GM12878 (cell line): Measurements from ENCODE around the gene PCSK6. TPM values are rescaled to one million over a fixed set of nuclear protein-coding genes. Genes with fewer than 3 reads are reported as not detected.

Source experiments
- ATAC-seq: fragments of 200-7000 bp; cut with Tn5 transposase; 3 replicates; pipeline ENCODE4 v1.9.1; 2020; ENCODE audit warnings: mild to moderate bottlenecking, moderate library complexity
- BruUV-seq: library from RNA; stranded (reverse); fragments of 400-500 nt; replicated peaks from 2 replicates; lab custom pipeline; 2021; lab: Mats Ljungman, UMichigan
- CTCF ChIA-PET: fragments of 300-600 bp; sonication (Branson Sonifier 250); formaldehyde crosslinking; extraction: SDS; loops from one replicate; lab custom pipeline; 2021; ENCODE audit warnings: inconsistent platforms; lab: Yijun Ruan, JAX
- POLR2A ChIA-PET: fragments of 350-600 bp; formaldehyde crosslinking; extraction: SDS; loops from one replicate; lab custom pipeline; 2021; ENCODE audit warnings: inconsistent platforms; lab: Charles Lee
- RAD21 ChIA-PET: fragments of 300-600 bp; sonication (Branson Sonifier 250); formaldehyde crosslinking; loops from one replicate; lab custom pipeline; 2023; ENCODE audit warnings: antibody characterized with exemption; ENCODE audit not compliant: unreplicated experiment; lab: Charles Lee
- SMC1A ChIA-PET: fragments of 300-600 bp; sonication (Branson Sonifier 250); formaldehyde crosslinking; loops from one replicate; lab custom pipeline; 2023; ENCODE audit not compliant: unreplicated experiment, uncharacterized antibody; lab: Charles Lee
- DNase-seq: peaks from one replicate; pipeline ENCODE4 v3.0.0-alpha.2; 2011; ENCODE audit warnings: low read depth, low spot score
- FAIRE-seq: peaks from 3 replicates; lab custom pipeline; 2011; peaks lifted over from hg19 to GRCh38; lab: Jason Lieb, UNC
- H2AFZ ChIP-seq: 2 replicates; pipeline ENCODE4 v1.6.0; 2011; ENCODE audit warnings: low read depth, low read length, control low read depth; ENCODE audit not compliant: control insufficient read depth
- H3K27ac ChIP-seq: 2 replicates; pipeline ENCODE4 v1.5.1; 2011; ENCODE audit warnings: control low read depth; ENCODE audit not compliant: control insufficient read depth, insufficient read depth
- H3K27me3 ChIP-seq, 2 experiments: replicated peaks in 1 of 2; 2 replicates each; pipeline versions ENCODE4 v1.6.0 to v1.6.1; 2011; ENCODE audit warnings: low read length in 1 of 2; ENCODE audit not compliant: control insufficient read depth in 2 of 2, insufficient read depth in 2 of 2
- H3K36me3 ChIP-seq, 2 experiments: 2 replicates each; pipeline ENCODE4 v1.5.1; 2011; ENCODE audit warnings: low read length in 1 of 2; ENCODE audit not compliant: control insufficient read depth in 2 of 2, insufficient read depth in 2 of 2
- H3K4me1 ChIP-seq: 2 replicates; pipeline ENCODE4 v1.6.1; 2011; ENCODE audit warnings: mild to moderate bottlenecking, low read length, moderate library complexity, mixed read lengths; ENCODE audit not compliant: control insufficient read depth, insufficient read depth
- H3K4me2 ChIP-seq: 2 replicates; pipeline ENCODE4 v1.6.0; 2011; ENCODE audit warnings: control low read depth; ENCODE audit not compliant: control insufficient read depth, insufficient read depth
- H3K4me3 ChIP-seq: fragments of 200-600 bp; sonication (generic); 2 replicates; pipeline ENCODE4 v1.5.1; 2016
- H3K79me2 ChIP-seq: 2 replicates; pipeline ENCODE4 v1.6.0; 2011; ENCODE audit warnings: low read length; ENCODE audit not compliant: control insufficient read depth, insufficient read depth
- H3K9ac ChIP-seq: 2 replicates; pipeline ENCODE4 v1.8.0; 2011; ENCODE audit warnings: low read length, control low read depth, mixed read lengths; ENCODE audit not compliant: control insufficient read depth, insufficient read depth
- H3K9me3 ChIP-seq: replicated peaks from 3 replicates; pipeline ENCODE4 v1.5.1; 2011; ENCODE audit warnings: mild to moderate bottlenecking, low read length; ENCODE audit not compliant: control insufficient read depth, insufficient read depth
- H4K20me1 ChIP-seq: 2 replicates; pipeline ENCODE4 v1.6.0; 2011; ENCODE audit not compliant: control insufficient read depth, insufficient read depth
- ASH2L ChIP-seq: fragments of 300-600, 200-600 bp; sonication (generic); IDR thresholded peaks from 2 replicates; pipeline ENCODE4 v1.6.1; 2017; ENCODE audit warnings: low read depth, mild to moderate bottlenecking, borderline replicate concordance
- ATF2 ChIP-seq: IDR thresholded peaks from 2 replicates; pipeline ENCODE4 v1.6.1; 2012; ENCODE audit warnings: low read length, inconsistent platforms
- BHLHE40 ChIP-seq, 2 experiments: fragments of 450-650 bp in 1 of 2; IDR thresholded peaks; 2 replicates each; pipeline ENCODE4 v1.6.1; 2011 to 2017; ENCODE audit warnings: low read depth in 2 of 2, borderline replicate concordance in 1 of 2, improper control_type of control experiment in 1 of 2, low read length in 1 of 2, mild to moderate bottlenecking in 1 of 2
- CBX3 ChIP-seq: fragments of 200-600 bp; sonication (generic); IDR thresholded peaks from 2 replicates; pipeline ENCODE4 v1.6.1; 2016; ENCODE audit warnings: low read depth, borderline replicate concordance
- CHD1 ChIP-seq: IDR thresholded peaks from 2 replicates; pipeline ENCODE4 v1.6.1; 2012; ENCODE audit warnings: low read depth, low read length, improper control_type of control experiment
- CREB1 ChIP-seq: IDR thresholded peaks from 2 replicates; pipeline ENCODE4 v1.6.1; 2012; ENCODE audit warnings: low read depth, mild to moderate bottlenecking, inconsistent platforms
- GABPA ChIP-seq: IDR thresholded peaks from 2 replicates; pipeline ENCODE4 v1.6.1; 2014; ENCODE audit warnings: antibody characterized with exemption, low read depth, mild to moderate bottlenecking, inconsistent platforms
- HDGF ChIP-seq: fragments of 450-650 bp; IDR thresholded peaks from 2 replicates; pipeline ENCODE4 v1.6.1; 2016; ENCODE audit warnings: antibody characterized with exemption
- JUND ChIP-seq: IDR thresholded peaks from 2 replicates; pipeline ENCODE4 v1.6.1; 2012; ENCODE audit warnings: low read depth, mild to moderate bottlenecking, low read length, improper control_type of control experiment, moderate library complexity
- NBN ChIP-seq: fragments of 450-650 bp; IDR thresholded peaks from 2 replicates; pipeline ENCODE4 v1.6.1; 2016
- POLR2AphosphoS2 ChIP-seq: IDR thresholded peaks from 2 replicates; pipeline ENCODE4 v1.6.1; 2011; ENCODE audit warnings: low read depth, mild to moderate bottlenecking, low read length, improper control_type of control experiment, moderate library complexity
- POU2F2 ChIP-seq: IDR thresholded peaks from 3 replicates; pipeline ENCODE4 v1.6.1; 2011; ENCODE audit warnings: low read depth, mild to moderate bottlenecking, low read length, borderline replicate concordance
- STAT1 ChIP-seq: fragments of 450-650 bp; conservative IDR thresholded peaks from 2 replicates; pipeline ENCODE4 v1.6.1; 2014; ENCODE audit warnings: antibody characterized with exemption, mild to moderate bottlenecking
- TBL1XR1 ChIP-seq: IDR thresholded peaks from 2 replicates; pipeline ENCODE4 v1.6.1; 2012; ENCODE audit warnings: low read depth, low read length, improper control_type of control experiment
- ZNF207 ChIP-seq: fragments of 450-650 bp; IDR thresholded peaks from 2 replicates; pipeline ENCODE4 v1.6.1; 2014; ENCODE audit warnings: antibody characterized with exemption, mild to moderate bottlenecking, borderline replicate concordance
- ZNF24 ChIP-seq: fragments of 450-650 bp; IDR thresholded peaks from 2 replicates; pipeline ENCODE4 v1.6.1; 2017; ENCODE audit warnings: antibody characterized with exemption, mild to moderate bottlenecking
- WGBS: methylation state at CpG from one replicate; pipeline ENCODE4 v1.1.6; 2016; ENCODE audit warnings: low lambda C conversion rate; ENCODE audit not compliant: insufficient replicate concordance, insufficient coverage; ENCODE audit errors: missing lambda C conversion rate; 5-methylcytosine and 5-hydroxymethylcytosine counted together
- in situ Hi-C: fragments of 300-500 bp; cut with MboI; formaldehyde crosslinking; loops from 9 replicates; pipeline ENCODE4 v1.14.3; 2018; ENCODE audit warnings: mixed read lengths
- intact Hi-C: fragments of 100-400 bp; cut with micrococcal nuclease; formaldehyde crosslinking; loops from one replicate; pipeline ENCODE4 v1.14.2; 2022; ENCODE audit not compliant: unreplicated experiment
- polyA plus RNA-seq, 11 experiments: library from polyadenylated mRNA; depleted of rRNA in 4 of 11; unstranded in 6 of 11; stranded (reverse) in 5 of 11; fragments of >200 nt; fragmentation: Nextera tagmentation in 4 of 11; fragmentation: Illumina TruSeq in 1 of 11; extraction: Ambion mirVana in 4 of 11; extraction: Trizol in 1 of 11; gene quantifications; 1 replicate in 1 of 11; 2 replicates in 10 of 11; pipeline versions ENCODE4 v1.2.1 to v1.2.3, GENCODE V29; 2011 to 2016; ENCODE audit warnings: inconsistent platforms in 2 of 11, missing spikeins in 2 of 11, low read depth in 1 of 11
- total RNA-seq, 4 experiments: library from RNA; depleted of rRNA in 3 of 4; stranded (reverse); fragments of >200 nt in 3 of 4; fragmentation: Illumina TruSeq in 1 of 4; extraction: Trizol in 1 of 4; gene quantifications; 2 replicates each; pipeline versions ENCODE4 v1.2.1 to v1.2.3, GENCODE V29; 2013 to 2021

PCSK6 gene
- total and polyA plus RNA-seq, 10 of the 15 experiments (the other 5 are each of a cell fraction or from before 2014, with no cell fraction given): 0.19 to 0.67 (median 0.25) TPM; not detected in 4

GRCh38 chr15:101435761-101436160 is 53.7 kb downstream of the PCSK6 start:
- ChIA-PET RAD21 (no interaction called here), CTCF (no interaction called here), SMC1A (no interaction called here), POLR2A (no interaction called here)
- FAIRE-seq: no peak
- Histone ChIP-seq H3K9ac (no peak overlapping the region), H3K4me1 (no peaks in the 10 kb centered on the region), H3K36me3 (no peaks in the 10 kb centered on the region), H3K27me3 (peaks cover 0 to 4% of the 10 kb centered on the region in 2 experiments; a peak in 3 of 4 replicates), H3K4me3 (no peak overlapping the region), H4K20me1 (no peaks in the 10 kb centered on the region), H3K79me2 (no peaks in the 10 kb centered on the region), H3K9me3 (no peaks in the 10 kb centered on the region), H2AFZ (no peak overlapping the region), H3K27ac (no peak overlapping the region), H3K4me2 (no peak overlapping the region)
- no peak for TF ChIP-seq STAT1
- TF ChIP-seq POLR2AphosphoS2: no peak
- no peak for TF ChIP-seq ZNF207
- no peak for TF ChIP-seq ATF2
- WGBS: 10% methylated on average over 7 of the region's 7 CpGs
- DNase-seq: no peak
- intact Hi-C loops: no loop called here
- in situ Hi-C loops: no loop called here
- BruUV-seq: no TSS peak
- ATAC-seq: no peak

GRCh38 chr15:101434032-101434920 is 55.2 kb downstream of the PCSK6 start:
- H3K36me3 ChIP-seq: no peaks in the 10 kb centered on the region
- intact Hi-C loops (no loop called here), in situ Hi-C loops (no loop called here)
- H3K9me3 ChIP-seq: no peaks in the 10 kb centered on the region
- ATAC-seq (no peak), FAIRE-seq (no peak), DNase-seq (no peak)
- ChIA-PET RAD21 (no interaction called here), CTCF (no interaction called here), POLR2A (no interaction called here), SMC1A (no interaction called here)
- H3K4me3 ChIP-seq: no peak overlapping the region
- WGBS: 32% methylated on average over 20 of the region's 21 CpGs
- H3K79me2 ChIP-seq: no peaks in the 10 kb centered on the region
- TF ChIP-seq CBX3 (no peak), CHD1 (no peak), ASH2L (no peak), BHLHE40 (IDR thresholded peaks at IDR 0.05; ENCODE audit: borderline replicate concordance in 1 of 2, low read depth in 2 of 2, low read length in 1 of 2) (no peak), JUND (no peak), ZNF24 (no peak), HDGF (no peak), GABPA (no peak), CREB1 (no peak), NBN (no peak), POU2F2 (no peak), TBL1XR1 (no peak)
- H3K9ac ChIP-seq: no peak overlapping the region
- no peaks in the 10 kb centered on the region for H4K20me1 ChIP-seq
- H3K4me2 ChIP-seq: no peak overlapping the region
- H2AFZ ChIP-seq: no peak overlapping the region
- no TSS peak for BruUV-seq
- peaks cover 0 to 4% of the 10 kb centered on the region in 2 experiments; a peak in 3 of 4 replicates for H3K27me3 ChIP-seq
- H3K4me1 ChIP-seq: no peaks in the 10 kb centered on the region
- no peak overlapping the region for H3K27ac ChIP-seq
